Trophoblast cell (in vitro differentiated cells and primary cell): ENCODE measurements around the gene ALKBH4.

Experiments used
- DNase-seq, 2 donors: peaks; one replicate each; pipeline ENCODE4 v3.0.0-alpha.2; 2016
- H2AFZ ChIP-seq: 2 replicates; pipeline ENCODE4 v1.6.1; 2013; ENCODE audit warnings: low read length, moderate library complexity, mild to moderate bottlenecking; ENCODE audit not compliant: insufficient read depth, poor library complexity
- H2AK5ac ChIP-seq: 2 replicates; pipeline ENCODE4 v1.6.1; 2013; ENCODE audit warnings: mild to moderate bottlenecking, low read length
- H2BK120ac ChIP-seq: 2 replicates; pipeline ENCODE4 v1.6.1; 2013; ENCODE audit warnings: low read length, mild to moderate bottlenecking, moderate library complexity; ENCODE audit not compliant: insufficient read depth, poor library complexity
- H2BK12ac ChIP-seq: 2 replicates; pipeline ENCODE4 v1.6.1; 2013; ENCODE audit warnings: mild to moderate bottlenecking, low read length, moderate library complexity
- H2BK5ac ChIP-seq: 2 replicates; pipeline ENCODE4 v1.6.1; 2013; ENCODE audit warnings: low read length, low read depth, moderate library complexity, mild to moderate bottlenecking; ENCODE audit not compliant: poor library complexity
- H3K14ac ChIP-seq: 2 replicates; pipeline ENCODE4 v1.6.1; 2013; ENCODE audit warnings: mild to moderate bottlenecking, low read length
- H3K18ac ChIP-seq: 2 replicates; pipeline ENCODE4 v1.6.1; 2013; ENCODE audit warnings: mild to moderate bottlenecking, low read length
- H3K23ac ChIP-seq: 2 replicates; pipeline ENCODE4 v1.6.1; 2013; ENCODE audit warnings: low read length
- H3K27ac ChIP-seq: 2 replicates; pipeline ENCODE4 v1.5.1; 2013; ENCODE audit warnings: low read depth, mild to moderate bottlenecking, inconsistent platforms, low read length, moderate library complexity
- H3K27me3 ChIP-seq: 2 replicates; pipeline ENCODE4 v1.6.1; 2013; ENCODE audit warnings: inconsistent platforms, mild to moderate bottlenecking, low read length, moderate library complexity; ENCODE audit not compliant: insufficient read depth
- H3K36me3 ChIP-seq, 2 experiments: 1 replicate in 1 of 2; 2 replicates in 1 of 2; pipeline ENCODE4 v1.6.1; 2013; ENCODE audit warnings: low read length in 2 of 2, mild to moderate bottlenecking in 2 of 2, moderate library complexity in 1 of 2; ENCODE audit not compliant: insufficient read depth in 2 of 2, control insufficient read depth in 1 of 2
- H3K4ac ChIP-seq: 2 replicates; pipeline ENCODE4 v1.6.1; 2013; ENCODE audit warnings: low read depth, mild to moderate bottlenecking, low read length, moderate library complexity
- H3K4me1 ChIP-seq, 2 experiments: 1 replicate in 1 of 2; 2 replicates in 1 of 2; pipeline ENCODE4 v1.6.1; 2013; ENCODE audit warnings: low read length in 2 of 2, mild to moderate bottlenecking in 2 of 2, moderate library complexity in 1 of 2; ENCODE audit not compliant: insufficient read depth in 2 of 2, control insufficient read depth in 1 of 2
- H3K4me2 ChIP-seq: 2 replicates; pipeline ENCODE4 v1.6.1; 2013; ENCODE audit warnings: inconsistent platforms, mild to moderate bottlenecking, low read length, moderate library complexity
- H3K4me3 ChIP-seq: 2 replicates; pipeline ENCODE4 v1.5.1; 2013; ENCODE audit warnings: mild to moderate bottlenecking, low read depth, low read length, inconsistent platforms
- H3K79me1 ChIP-seq: one replicate; pipeline ENCODE4 v1.6.1; 2013; ENCODE audit warnings: low read length
- H3K79me2 ChIP-seq: 2 replicates; pipeline ENCODE4 v1.6.1; 2013; ENCODE audit warnings: low read length, mild to moderate bottlenecking; ENCODE audit not compliant: control insufficient read depth, insufficient read depth, poor library complexity
- H3K9ac ChIP-seq: 2 replicates; pipeline ENCODE4 v1.6.1; 2013; ENCODE audit warnings: mild to moderate bottlenecking, low read length
- H3K9me3 ChIP-seq: 2 replicates; pipeline ENCODE4 v1.6.1; 2013; ENCODE audit warnings: low read depth, mild to moderate bottlenecking, control low read depth, inconsistent platforms, low read length; ENCODE audit not compliant: insufficient read depth
- H4K12ac ChIP-seq: 2 replicates; pipeline ENCODE4 v1.6.1; 2013; ENCODE audit warnings: low read depth, mild to moderate bottlenecking, low read length, moderate library complexity
- H4K8ac ChIP-seq: 2 replicates; pipeline ENCODE4 v1.6.1; 2013; ENCODE audit warnings: low read depth, mild to moderate bottlenecking, low read length, moderate library complexity
- H4K91ac ChIP-seq: one replicate; pipeline ENCODE4 v1.6.1; 2013; ENCODE audit warnings: low read depth, mild to moderate bottlenecking, low read length, moderate library complexity
- WGBS: extraction: QIAGEN DNeasy Blood & Tissue Kit; methylation state at CpG from one replicate; pipeline ENCODE4 v1.1.7; 2013; ENCODE audit warnings: missing lambda C conversion rate; ENCODE audit not compliant: insufficient read length, insufficient coverage; ENCODE audit errors: extremely low coverage; 5-methylcytosine and 5-hydroxymethylcytosine counted together

ALKBH4 gene

DNA sequence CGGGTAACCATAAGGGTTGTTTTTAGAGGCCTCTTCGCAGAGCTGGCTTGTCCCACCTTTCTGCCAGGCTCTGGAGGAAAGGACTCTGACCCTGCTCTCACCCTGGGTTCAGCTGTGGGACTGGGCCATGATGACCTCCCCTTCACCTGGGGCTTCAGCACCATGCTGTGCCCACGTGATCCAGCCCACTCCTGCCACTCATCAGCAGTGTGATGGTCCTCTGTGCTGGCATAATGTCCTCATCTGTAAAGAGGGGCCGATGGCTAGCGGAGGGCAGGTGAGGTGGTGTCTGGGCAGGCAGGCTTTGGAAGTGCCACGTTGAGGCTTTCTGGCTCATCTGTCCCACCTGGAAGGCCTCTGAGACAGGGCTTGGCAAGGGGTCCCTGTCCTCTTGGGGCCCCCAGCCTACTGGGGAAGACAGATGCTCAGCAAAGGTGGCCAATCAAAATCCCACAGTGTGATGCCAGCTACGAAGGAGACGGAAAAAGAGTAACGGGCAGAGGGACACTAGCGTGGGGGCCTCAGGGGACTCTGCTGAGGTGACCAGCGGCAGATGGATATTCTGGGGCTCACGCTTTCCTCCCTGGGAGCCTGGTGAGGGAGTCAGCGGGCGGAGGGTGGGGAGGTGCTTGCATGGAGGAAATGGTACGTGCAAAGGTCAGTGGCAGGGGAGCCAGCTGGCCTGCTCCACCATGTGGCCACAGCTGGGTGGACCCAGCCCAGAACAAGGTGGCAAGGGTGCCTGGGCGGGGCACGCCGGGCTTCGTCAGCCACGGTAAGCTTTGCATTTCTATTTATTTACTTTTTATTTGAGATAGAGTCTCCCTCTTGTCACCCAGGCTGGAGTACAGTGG is 5.5 kb upstream of the ALKBH4 start:
- H3K4me3 ChIP-seq = no peak overlapping the region
- peaks cover 50 to 64% of the 10 kb centered on the region in 2 experiments for H3K36me3 ChIP-seq
- no peak overlapping the region for H3K18ac ChIP-seq
- H3K4me2 ChIP-seq = no peak overlapping the region
- H3K27ac ChIP-seq = no peak overlapping the region
- H3K4me1 ChIP-seq = peaks cover 3 to 7% of the 10 kb centered on the region in 2 experiments
- peaks cover under 1% of the 10 kb centered on the region for H3K79me1 ChIP-seq
- DNase-seq = no peak
- no peak overlapping the region for H2AFZ ChIP-seq
- no peak overlapping the region for H3K14ac ChIP-seq
- peaks cover under 1% of the 10 kb centered on the region for H3K79me2 ChIP-seq
- H4K91ac ChIP-seq = no peak overlapping the region
- no peak overlapping the region for H3K4ac ChIP-seq
- no peak overlapping the region for H2BK5ac ChIP-seq
- no peaks in the 10 kb centered on the region for H3K27me3 ChIP-seq
- no peak overlapping the region for H4K12ac ChIP-seq
- no peak overlapping the region for H2BK120ac ChIP-seq
- no peak overlapping the region for H2AK5ac ChIP-seq
- H3K23ac ChIP-seq = no peak overlapping the region
- H3K9me3 ChIP-seq = no peaks in the 10 kb centered on the region
- H2BK12ac ChIP-seq = no peak overlapping the region
- no CpG with 5 or more reads among the region's 20 CpGs for WGBS
- no peak overlapping the region for H3K9ac ChIP-seq
- no peak overlapping the region for H4K8ac ChIP-seq

DNA sequence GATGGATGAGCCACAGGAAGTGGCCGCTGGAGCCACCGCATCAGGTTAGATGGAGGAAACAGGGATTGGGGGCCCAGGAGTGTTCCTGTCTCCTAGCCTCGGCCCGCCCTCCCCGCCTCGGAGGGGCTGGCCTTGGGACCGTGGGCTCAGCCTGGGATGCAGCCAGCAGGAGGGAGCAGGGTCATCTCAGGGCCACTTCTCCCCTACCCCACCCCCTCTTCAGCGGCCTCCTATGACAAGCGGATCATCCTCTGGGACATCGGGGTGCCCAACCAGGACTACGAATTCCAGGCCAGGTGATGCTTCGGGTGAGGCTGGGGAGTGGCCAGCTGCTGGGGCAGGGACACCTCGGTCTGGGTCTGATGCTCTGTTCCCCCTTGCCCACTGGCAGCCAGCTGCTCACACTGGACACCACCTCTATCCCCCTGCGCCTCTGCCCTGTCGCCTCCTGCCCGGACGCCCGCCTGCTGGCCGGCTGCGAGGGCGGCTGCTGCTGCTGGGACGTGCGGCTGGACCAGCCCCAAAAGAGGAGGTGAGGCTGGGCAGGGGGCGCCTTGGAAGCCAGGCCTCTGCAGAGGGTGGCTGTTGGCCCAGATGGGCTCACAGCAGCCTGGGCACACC is 4.8 kb upstream of the ALKBH4 start:
- no peak overlapping the region for H3K4ac ChIP-seq
- no CpG with 5 or more reads among the region's 24 CpGs for WGBS
- DNase-seq = no peak

DNA sequence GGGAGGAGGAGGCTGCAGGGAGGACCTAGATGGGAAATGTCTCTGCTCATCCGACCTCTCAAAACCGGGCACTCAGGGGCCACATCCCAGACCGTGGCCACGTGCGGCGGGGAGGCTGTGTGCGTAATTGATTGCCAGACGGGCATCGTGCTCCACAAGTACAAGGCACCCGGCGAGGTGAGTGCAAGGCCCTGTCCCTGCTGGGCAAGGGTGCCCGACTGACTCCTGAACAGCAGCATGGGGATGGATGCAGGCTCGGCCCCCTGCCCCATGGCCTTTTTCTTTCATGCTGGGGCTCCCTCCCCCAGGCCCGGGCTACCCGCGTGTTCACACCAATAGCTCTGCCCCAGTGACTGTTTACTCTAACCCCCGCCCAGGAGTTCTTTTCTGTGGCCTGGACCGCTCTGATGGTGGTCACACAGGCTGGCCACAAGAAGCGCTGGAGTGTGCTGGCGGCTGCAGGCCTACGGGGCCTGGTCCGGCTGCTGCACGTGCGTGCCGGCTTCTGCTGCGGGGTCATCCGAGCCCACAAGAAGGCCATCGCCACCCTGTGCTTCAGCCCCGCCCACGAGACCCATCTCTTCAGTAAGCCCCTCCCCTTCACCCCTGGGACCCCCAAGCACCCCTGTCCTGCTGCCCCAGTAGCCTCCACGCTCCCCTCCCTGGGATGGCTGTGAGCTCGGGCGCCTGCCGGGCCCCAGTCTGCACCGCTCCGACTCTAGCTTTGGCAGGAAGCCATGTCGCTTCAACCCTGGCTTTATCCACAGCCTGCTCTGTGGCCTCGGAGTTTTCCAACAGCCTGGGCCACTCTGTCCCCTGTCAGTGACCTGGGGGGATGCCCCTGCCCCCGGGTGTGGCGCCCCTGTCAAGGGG is 4.1 kb upstream of the ALKBH4 start:
- no peaks in the 10 kb centered on the region for H3K27me3 ChIP-seq
- H3K9me3 ChIP-seq = no peaks in the 10 kb centered on the region
- H3K79me1 ChIP-seq = peaks cover 7% of the 10 kb centered on the region

More for the DNA sequence above, 4.8 kb upstream of the ALKBH4 start:
- Histone ChIP-seq H2BK5ac (no peak overlapping the region), H3K9ac (no peak overlapping the region), H3K27me3 (no peaks in the 10 kb centered on the region), H3K36me3 (peaks cover 48 to 62% of the 10 kb centered on the region in 2 experiments), H3K79me1 (peaks cover 5% of the 10 kb centered on the region), H3K23ac (no peak overlapping the region), H3K79me2 (peaks cover 6% of the 10 kb centered on the region), H3K18ac (no peak overlapping the region), H3K9me3 (no peaks in the 10 kb centered on the region), H3K4me3 (no peak overlapping the region), H3K4me1 (peaks cover 3 to 7% of the 10 kb centered on the region in 2 experiments), H4K12ac (no peak overlapping the region), H3K27ac (no peak overlapping the region), H2BK120ac (no peak overlapping the region), H4K8ac (no peak overlapping the region), H3K14ac (no peak overlapping the region), H4K91ac (no peak overlapping the region), H2AFZ (no peak overlapping the region), H2AK5ac (no peak overlapping the region), H2BK12ac (no peak overlapping the region), H3K4me2 (no peak overlapping the region)

More for the DNA sequence above, 4.1 kb upstream of the ALKBH4 start:
- H3K18ac ChIP-seq = no peak overlapping the region
- no peak overlapping the region for H2BK120ac ChIP-seq
- H2BK12ac ChIP-seq = no peak overlapping the region
- H2BK5ac ChIP-seq = no peak overlapping the region
- H3K4ac ChIP-seq = no peak overlapping the region
- H3K4me3 ChIP-seq = no peak overlapping the region
- H4K91ac ChIP-seq = no peak overlapping the region
- no peak overlapping the region for H3K4me2 ChIP-seq
- H3K4me1 ChIP-seq = peaks cover 3 to 10% of the 10 kb centered on the region in 2 experiments
- peaks cover 47 to 58% of the 10 kb centered on the region in 2 experiments for H3K36me3 ChIP-seq
- H3K27ac ChIP-seq = no peak overlapping the region
- no peak overlapping the region for H3K23ac ChIP-seq
- H2AK5ac ChIP-seq = no peak overlapping the region
- H3K79me2 ChIP-seq = peaks cover 11% of the 10 kb centered on the region
- no peak overlapping the region for H4K12ac ChIP-seq
- no peak overlapping the region for H3K9ac ChIP-seq
- no peak overlapping the region for H3K14ac ChIP-seq
- H2AFZ ChIP-seq = no peak overlapping the region
- no CpG with 5 or more reads among the region's 40 CpGs for WGBS
- no peak for DNase-seq
- H4K8ac ChIP-seq = no peak overlapping the region
